GM23248 (cell line): ENCODE data around the gene FAM234B.

Experiments used
- EZH2 ChIP-seq: fragments of 200-600 bp; sonication (generic); IDR thresholded peaks from 2 replicates; pipeline ENCODE4 v1.6.1; 2018; ENCODE audit warnings: antibody characterized with exemption, mild to moderate bottlenecking; ENCODE audit not compliant: insufficient read depth, poor library complexity, severe bottlenecking
- EZH2phosphoT487 ChIP-seq: fragments of 200-600 bp; sonication (generic); IDR thresholded peaks from 2 replicates; pipeline ENCODE4 v1.6.1; 2018; ENCODE audit warnings: antibody characterized with exemption, moderate library complexity, mild to moderate bottlenecking, low read depth; ENCODE audit not compliant: insufficient read depth

DNA sequence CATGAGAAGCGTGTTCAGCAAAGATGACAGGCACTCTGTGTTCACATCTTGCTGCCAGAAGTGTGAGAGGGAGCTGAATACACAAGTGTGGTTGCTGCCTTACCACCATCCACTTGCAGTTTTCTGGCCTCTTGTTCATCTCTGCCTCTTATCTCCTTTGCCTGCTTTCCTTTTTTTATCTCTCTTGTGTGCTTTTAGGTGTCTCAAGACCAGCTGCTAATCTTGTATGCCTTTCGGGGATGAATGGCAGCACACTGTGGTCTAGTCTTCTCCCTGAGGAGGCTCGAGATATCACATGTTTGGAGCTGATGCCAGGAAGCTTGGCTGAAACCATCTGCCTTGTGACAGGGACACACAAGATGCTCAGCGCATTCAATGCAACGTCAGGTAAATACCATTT lies 17.2 kb downstream of the FAM234B start:
- TF ChIP-seq EZH2 (no peak), EZH2phosphoT487 (no peak)
